Ovary (tissue), 9 donors: ENCODE measurements around the gene HRG. TPM values are rescaled to one million over a fixed set of nuclear protein-coding genes. Genes with fewer than 3 reads are reported as not detected.

Experiments
- DNase-seq, 5 donors: peaks; one replicate each; pipeline ENCODE4 v3.0.0-alpha.2; 2019 to 2020
- H3K27ac ChIP-seq, 2 donors: fragments of 200-600 bp; one replicate each; pipeline versions ENCODE4 v1.5.1 to v1.8.0; 2019 to 2022
- H3K27me3 ChIP-seq: fragments of 200-600 bp; one replicate; pipeline ENCODE4 v1.8.0; 2022
- H3K36me3 ChIP-seq: fragments of 200-600 bp; sonication (generic); one replicate; pipeline ENCODE4 v1.5.1; 2019
- H3K4me1 ChIP-seq: one replicate; pipeline ENCODE4 v1.8.1; 2013; ENCODE audit warnings: mild to moderate bottlenecking, moderate library complexity; ENCODE audit not compliant: insufficient read depth
- H3K4me3 ChIP-seq: fragments of 200-600 bp; sonication (generic); one replicate; pipeline ENCODE4 v1.5.1; 2017
- H3K9me3 ChIP-seq, 2 donors: fragments of 200-600 bp in 1 of 2; sonication (generic) in 1 of 2; one replicate each; pipeline versions ENCODE4 v1.5.1 to v1.8.1; 2013 to 2019; ENCODE audit warnings: mild to moderate bottlenecking in 1 of 2, moderate library complexity in 1 of 2
- EP300 ChIP-seq: sonication (generic); formaldehyde crosslinking; IDR thresholded peaks from one replicate; pipeline ENCODE4 v1.6.1; 2017; ENCODE audit warnings: antibody characterized with exemption
- POLR2A ChIP-seq: fragments of 450-650 bp; IDR thresholded peaks from one replicate; pipeline ENCODE4 v1.6.1; 2017; ENCODE audit warnings: antibody characterized with exemption, mild to moderate bottlenecking, moderate library complexity
- WGBS, 3 donors: extraction: QIAGEN DNeasy Blood & Tissue Kit in 1 of 3; methylation state at CpG; one replicate each; pipeline versions ENCODE4 v1.1.5 to v1.1.7; 2013 to 2017; 5-methylcytosine and 5-hydroxymethylcytosine counted together
- intact Hi-C, 4 donors: fragments of 100-400 bp; cut with DNase I; formaldehyde crosslinking; loops; one replicate each; pipeline versions ENCODE4 v1.11.0 to v1.15.1; 2022 to 2023
- polyA plus RNA-seq, 2 donors: library from polyadenylated mRNA; stranded (reverse); fragments of 200-250 nt in 1 of 2; fragments of 350-450 nt in 1 of 2; fragmentation: Illumina TruSeq in 1 of 2; extraction: RNeasy Lipid Tissue Mini Kit (QIAGEN cat#74804) in 1 of 2; gene quantifications; one replicate each; pipeline ENCODE4 v1.2.3, GENCODE V29; 2013 to 2014
- total RNA-seq, 7 donors: library from RNA; depleted of rRNA in 2 of 7; stranded (reverse); fragments of >200 nt in 2 of 7; fragmentation: NEBNext Ultra II Directional in 3 of 7; extraction: Animal tissue kit (Norgen Biotek cat#: 25700) in 3 of 7; gene quantifications; one replicate each; pipeline versions ENCODE4 v1.1.0 to v1.2.4, GENCODE V29; 2016 to 2023
- TF ChIP-seq, protein P1 (sequence below), 3 donors: fragments of 450-650 bp in 2 of 3; fragments of 200-600 bp in 1 of 3; IDR thresholded peaks; one replicate each; pipeline versions ENCODE4 v1.5.1 to v1.8.0; 2016 to 2022; ENCODE audit warnings: antibody characterized with exemption in 3 of 3, mild to moderate bottlenecking in 1 of 3
- donor health status: DM: no; HTN: no; CAD: no; lungs with moderate emphysema.
- donor health status: DM: no; HTN: no; CAD: no.
- donor health status: Bipolar disorder and iron deficiency.
- donor health status: DM: yes; HTN: yes; CAD: no.
- donor health status: DM: no; HTN: no; CAD: no.
- donor health status: DM: yes; HTN: yes; CAD: no.

HRG gene
- total and polyA plus RNA-seq, 9 donors = 0.13 TPM; not detected in 8

DNA sequence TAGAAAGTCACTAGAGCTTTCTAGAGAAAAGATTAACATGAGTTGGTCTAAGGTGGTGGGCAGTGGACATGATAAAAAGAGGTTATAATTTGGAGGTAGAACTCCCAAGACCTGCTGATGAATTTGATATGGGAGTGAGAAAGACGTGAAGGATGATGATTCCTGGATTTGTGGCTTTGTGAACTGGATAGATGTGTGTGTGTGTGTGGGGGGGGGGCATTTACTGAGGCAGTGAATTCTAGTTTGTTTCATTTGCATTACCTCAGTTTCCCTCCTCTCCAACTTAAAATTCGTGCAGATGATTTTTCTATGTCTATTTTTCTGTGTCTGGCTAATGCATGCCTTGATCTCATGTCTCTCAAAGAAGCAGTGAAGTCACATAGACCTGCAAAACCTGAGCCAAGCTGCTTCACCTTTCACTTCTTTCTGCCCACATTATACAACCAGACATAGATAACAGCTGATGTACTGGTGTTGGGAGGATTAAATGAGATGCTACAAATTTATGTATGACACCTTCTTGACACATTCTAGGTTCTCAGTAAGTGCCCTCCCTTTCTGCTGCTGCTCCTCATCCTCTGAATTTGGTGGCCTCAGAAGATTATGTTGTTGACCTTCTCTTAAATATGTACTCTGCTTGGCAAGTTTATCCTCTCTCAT, 43.0 kb upstream of the HRG start:
- Histone ChIP-seq H3K36me3 (no peaks in the 10 kb centered on the region), H3K27ac (no peak overlapping the region), H3K4me1 (no peaks in the 10 kb centered on the region), H3K9me3 (no peaks in the 10 kb centered on the region), H3K4me3 (no peak overlapping the region), H3K27me3 (no peaks in the 10 kb centered on the region)
- no peak for TF ChIP-seq EP300
- TF ChIP-seq, protein P1, sequence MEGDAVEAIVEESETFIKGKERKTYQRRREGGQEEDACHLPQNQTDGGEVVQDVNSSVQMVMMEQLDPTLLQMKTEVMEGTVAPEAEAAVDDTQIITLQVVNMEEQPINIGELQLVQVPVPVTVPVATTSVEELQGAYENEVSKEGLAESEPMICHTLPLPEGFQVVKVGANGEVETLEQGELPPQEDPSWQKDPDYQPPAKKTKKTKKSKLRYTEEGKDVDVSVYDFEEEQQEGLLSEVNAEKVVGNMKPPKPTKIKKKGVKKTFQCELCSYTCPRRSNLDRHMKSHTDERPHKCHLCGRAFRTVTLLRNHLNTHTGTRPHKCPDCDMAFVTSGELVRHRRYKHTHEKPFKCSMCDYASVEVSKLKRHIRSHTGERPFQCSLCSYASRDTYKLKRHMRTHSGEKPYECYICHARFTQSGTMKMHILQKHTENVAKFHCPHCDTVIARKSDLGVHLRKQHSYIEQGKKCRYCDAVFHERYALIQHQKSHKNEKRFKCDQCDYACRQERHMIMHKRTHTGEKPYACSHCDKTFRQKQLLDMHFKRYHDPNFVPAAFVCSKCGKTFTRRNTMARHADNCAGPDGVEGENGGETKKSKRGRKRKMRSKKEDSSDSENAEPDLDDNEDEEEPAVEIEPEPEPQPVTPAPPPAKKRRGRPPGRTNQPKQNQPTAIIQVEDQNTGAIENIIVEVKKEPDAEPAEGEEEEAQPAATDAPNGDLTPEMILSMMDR (IDR thresholded peaks at IDR 0.05) = no peak
- no peak for DNase-seq
- 36 to 44% (median 36%) methylated on average over 2 of the region's 2 CpGs for WGBS, 3 donors
- intact Hi-C loops = no loop called here

DNA sequence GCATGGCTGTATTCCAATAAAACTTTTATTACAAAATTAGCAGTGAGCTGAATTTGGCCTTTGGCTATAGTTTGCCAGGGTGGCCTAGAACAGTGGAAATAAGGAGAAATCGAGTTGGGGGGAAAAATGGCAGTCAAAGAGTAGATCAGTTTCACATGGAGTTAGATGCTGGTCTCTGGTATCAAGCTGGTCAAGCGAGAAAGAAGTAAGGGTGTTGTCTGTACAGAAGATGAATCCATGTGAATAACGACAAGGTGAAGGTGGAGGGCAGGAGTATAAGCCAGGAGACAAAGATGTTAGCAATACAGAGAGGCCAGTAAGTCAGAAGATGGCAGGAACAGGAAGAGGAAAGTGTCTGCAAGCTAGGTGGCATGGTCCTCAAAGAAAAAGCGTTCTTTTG, 41.2 kb upstream of the HRG start:
- Histone ChIP-seq H3K4me1 (no peaks in the 10 kb centered on the region), H3K9me3 (no peaks in the 10 kb centered on the region), H3K36me3 (no peaks in the 10 kb centered on the region), H3K27me3 (no peaks in the 10 kb centered on the region), H3K4me3 (no peak overlapping the region), H3K27ac (no peak overlapping the region)
- TF ChIP-seq EP300 (no peak), POLR2A (no peak)
- TF ChIP-seq, protein P1 (IDR thresholded peaks at IDR 0.05) = no peak
- DNase-seq = no peak
- 74 to 85% (median 74%) methylated on average over 4 of the region's 4 CpGs for WGBS, 3 donors
- intact Hi-C loops = no loop called here

DNA sequence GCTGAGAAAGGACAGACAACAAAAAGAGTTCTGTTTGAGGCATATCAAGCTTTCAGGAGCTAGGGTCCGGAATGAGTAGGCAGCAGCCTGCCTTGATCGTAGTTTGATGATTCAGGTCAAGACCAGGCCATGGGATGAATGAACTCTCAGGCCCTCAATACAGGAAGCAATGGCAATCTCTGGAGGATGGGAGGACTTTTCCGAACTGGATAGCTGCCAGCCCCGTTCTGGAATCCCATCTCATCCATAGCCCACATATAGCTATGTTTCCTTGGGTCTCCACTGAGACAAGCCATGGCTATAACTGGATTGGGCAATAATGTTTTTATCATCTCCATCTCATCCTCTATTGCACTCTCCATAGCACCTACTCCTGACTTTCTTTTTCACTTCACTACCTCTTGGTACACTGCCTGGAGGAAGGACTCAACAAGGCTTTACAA, 40.2 kb upstream of the HRG start:
- Histone ChIP-seq H3K36me3 (no peaks in the 10 kb centered on the region), H3K9me3 (no peaks in the 10 kb centered on the region), H3K27ac (no peak overlapping the region), H3K27me3 (no peaks in the 10 kb centered on the region), H3K4me3 (no peak overlapping the region), H3K4me1 (no peaks in the 10 kb centered on the region)
- DNase-seq = no peak
- TF ChIP-seq, protein P1 (IDR thresholded peaks at IDR 0.05) = no peak
- no peak for TF ChIP-seq EP300
- TF ChIP-seq POLR2A = no peak
- intact Hi-C loops = no loop called here
- 60 to 82% (median 70%) methylated on average over 4 of the region's 4 CpGs for WGBS, 3 donors

DNA sequence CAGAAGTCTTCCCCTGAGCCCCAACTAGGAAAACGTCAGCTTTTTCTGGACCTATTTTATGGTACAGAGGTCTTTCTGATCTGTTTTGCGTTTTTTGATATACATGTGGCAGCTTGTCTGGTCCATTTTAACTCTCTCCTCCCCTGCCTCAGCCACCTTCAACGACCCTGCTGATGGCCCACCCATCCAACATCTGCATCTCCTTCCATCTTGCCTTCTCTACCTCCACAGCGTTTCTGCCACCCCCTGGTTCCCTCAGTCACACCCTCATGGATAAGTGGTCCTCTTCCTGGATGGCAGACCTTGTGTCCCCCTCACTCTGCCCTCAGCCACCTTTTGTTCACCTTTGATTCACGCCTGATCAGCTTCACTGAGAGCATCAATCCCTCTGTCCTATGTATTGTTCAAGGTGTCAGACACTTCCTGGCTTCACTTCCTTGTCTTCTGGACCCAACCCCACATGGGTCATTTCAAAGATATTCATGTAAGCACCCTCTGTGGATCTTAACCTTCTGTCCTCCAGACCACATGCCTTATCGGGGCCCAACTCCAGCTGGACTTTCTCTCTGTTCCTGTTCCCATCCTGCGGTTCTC, 39.5 kb upstream of the HRG start:
- Histone ChIP-seq H3K4me3 (no peak overlapping the region), H3K9me3 (no peaks in the 10 kb centered on the region), H3K27me3 (no peaks in the 10 kb centered on the region), H3K36me3 (no peaks in the 10 kb centered on the region), H3K4me1 (no peaks in the 10 kb centered on the region), H3K27ac (no peak overlapping the region)
- intact Hi-C loops = no loop called here
- 61 to 70% (median 63%) methylated on average over 7 of the region's 7 CpGs for WGBS, 3 donors
- no peak for DNase-seq
- TF ChIP-seq, protein P1 (IDR thresholded peaks at IDR 0.05) = no peak
- TF ChIP-seq EP300 = no peak
- no peak for TF ChIP-seq POLR2A
